GM19455 (cell line): Measurements from ENCODE around the gene EXOC1L.
"Not testable (repeated sequence)": the region's sequence is repeated elsewhere in the genome, so short reads cannot be mapped to it uniquely, and the experiment has no call there.

Source experiments
- ATAC-seq: cut with Tn5 transposase; IDR thresholded peaks from one replicate; pipeline ENCODE4 v1.9.1; 2021; ENCODE audit not compliant: unreplicated experiment

Gene EXOC1L

GRCh38 chr4:55837903-55838302, 18.3 kb downstream of the EXOC1L start:
- no peak for ATAC-seq

GRCh38 chr4:55838356-55838755, 18.8 kb downstream of the EXOC1L start:
- ATAC-seq, result no peak

DNA sequence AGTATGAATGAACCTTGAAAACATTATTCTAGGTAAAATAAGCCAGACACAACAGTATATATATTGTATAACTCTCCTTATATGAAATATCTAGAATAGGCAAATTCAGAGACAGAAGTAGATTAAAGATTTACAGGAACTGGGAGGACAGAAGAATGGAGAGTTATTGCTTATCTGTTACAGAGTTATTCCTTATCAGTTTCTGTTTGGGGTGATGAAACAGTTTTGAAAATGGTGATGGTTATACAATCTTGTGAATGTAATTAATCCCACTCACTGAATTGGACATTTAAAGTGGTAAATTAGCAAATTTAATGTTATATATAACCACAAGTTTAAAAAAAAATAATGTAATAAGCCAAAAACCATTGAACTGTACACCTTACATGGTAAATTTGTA, 19.4 kb downstream of the EXOC1L start:
- no peak for ATAC-seq

DNA sequence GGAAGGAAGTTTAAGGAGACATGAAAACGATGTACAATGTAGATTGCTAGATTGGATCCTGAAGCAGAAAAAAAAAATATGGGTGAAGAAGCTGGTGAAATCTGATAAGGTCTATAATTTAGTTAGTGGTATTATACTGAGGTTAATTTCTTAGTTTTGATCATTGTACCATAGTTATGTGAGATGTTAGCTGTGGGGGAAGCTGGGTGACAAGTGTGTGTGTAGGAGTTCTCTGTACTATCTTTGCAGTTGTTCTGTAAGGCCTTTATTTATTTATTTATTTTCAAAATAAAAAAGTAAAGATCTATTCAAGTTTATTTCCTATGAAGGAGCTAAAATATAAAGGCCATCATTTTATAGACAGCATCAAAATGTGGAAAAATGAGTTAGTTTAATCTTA, 21.4 kb downstream of the EXOC1L start:
- ATAC-seq, result no peak

DNA sequence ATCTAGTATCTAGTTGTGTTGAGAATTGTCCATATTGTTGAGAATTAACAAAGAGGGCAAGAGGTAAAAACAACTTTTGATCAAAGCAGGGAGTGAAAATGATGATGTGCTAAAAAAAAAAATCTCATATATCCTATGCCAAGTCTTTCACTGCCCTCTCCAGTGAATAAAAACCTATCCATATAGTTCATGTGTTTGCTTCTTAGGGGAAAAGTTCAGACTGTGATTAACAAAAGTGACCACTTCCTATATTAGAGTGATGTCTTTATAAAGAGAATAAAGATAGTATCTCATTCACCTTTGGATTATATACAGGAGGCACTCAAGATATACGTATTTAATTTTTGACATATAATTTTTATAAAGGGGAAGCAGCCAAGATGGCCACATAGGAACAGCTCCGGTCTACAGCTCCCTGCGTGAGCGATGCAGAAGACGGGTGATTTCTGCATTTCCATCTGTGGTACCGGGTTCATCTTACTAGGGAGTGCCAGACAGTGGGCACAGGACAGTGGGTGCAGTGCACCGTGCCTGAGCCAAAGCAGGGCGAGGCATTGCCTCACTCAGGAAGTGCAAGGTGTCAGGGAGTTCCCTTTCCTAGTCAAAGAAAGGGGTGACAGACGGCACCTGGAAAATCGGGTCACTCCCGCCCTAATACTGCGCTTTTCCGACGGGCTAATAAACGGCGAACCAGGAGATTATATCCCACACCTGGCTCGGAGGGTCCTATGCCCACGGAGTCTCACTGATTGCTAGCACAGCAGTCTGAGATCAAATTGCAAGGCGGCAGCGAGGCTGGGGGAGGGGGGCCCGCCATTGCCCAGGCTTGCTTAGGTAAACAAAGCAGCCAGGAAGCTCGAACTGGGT, 22.0 kb downstream of the EXOC1L start:
- ATAC-seq, result not testable (repeated sequence)

GRCh38 chr4:55842312-55842711, 22.7 kb downstream of the EXOC1L start:
- not testable (repeated sequence) for ATAC-seq

DNA sequence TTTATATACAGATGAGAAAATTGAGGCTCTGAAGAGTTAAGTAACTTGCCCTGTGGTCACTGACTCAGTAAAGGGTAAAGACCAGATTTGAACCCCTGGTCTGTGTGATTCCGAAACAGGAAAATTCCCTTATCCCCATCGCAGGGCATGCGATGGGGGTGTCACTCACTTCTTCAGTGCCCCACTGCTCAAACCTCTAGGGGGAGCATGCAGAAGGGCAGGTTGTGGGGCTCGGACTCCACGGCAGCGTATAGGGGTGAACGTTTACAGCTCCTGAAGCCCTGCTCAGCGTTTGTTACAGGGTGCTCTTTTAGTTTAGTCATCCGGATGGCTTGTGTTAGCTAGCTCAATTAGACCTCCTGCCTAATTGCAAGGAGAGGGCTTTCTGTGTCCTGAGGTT, 30.1 kb downstream of the EXOC1L start:
- ATAC-seq, result no peak

DNA sequence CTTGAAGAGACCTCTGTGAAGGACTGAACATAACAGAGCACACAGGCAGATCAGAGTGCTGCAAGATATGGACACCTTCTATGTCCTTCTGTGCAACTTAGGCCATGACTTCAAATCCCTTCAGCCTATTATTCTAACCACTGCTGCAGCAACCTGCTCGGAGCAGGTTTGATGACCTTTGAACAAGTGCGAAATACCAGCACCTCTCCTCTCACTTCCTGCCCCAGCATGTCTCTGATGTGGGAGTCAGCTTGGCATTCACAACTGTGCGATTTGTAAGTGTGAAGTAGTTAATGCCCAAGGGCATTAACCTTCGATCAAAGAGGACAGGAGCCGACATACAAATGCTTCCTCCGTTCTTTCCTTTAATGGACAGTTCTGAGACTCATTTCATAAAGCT, 32.3 kb downstream of the EXOC1L start:
- no peak for ATAC-seq

DNA sequence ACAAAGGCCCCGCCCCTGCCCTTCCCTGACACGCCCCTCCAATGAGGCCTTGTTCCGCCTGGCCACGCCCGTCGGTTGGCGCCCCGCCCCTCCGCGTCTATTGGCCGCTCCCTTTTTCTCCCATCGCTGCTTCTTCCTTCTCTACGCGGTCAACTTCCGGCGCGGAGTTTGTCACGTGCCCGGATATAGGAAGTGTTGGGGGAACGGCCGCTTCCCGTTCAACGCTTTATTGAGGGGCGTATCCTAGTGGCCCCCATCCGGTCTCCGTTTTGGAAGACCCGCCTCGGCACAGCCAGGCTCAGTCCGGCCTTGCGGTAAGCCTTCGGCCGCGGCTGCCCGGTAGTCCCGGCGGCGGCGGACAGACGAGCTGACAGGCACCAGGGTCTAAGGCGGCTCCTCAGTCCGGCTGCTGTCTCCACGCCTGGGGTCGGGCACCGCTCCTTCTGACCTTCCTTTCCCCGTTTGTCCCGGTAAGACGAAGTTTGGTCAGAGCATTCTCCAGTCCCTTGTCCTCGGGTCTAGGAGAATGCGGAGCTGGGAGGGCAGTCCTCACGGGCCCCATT, 34.0 kb downstream of the EXOC1L start, which contains the start of gene EXOC1:
Gene EXOC1 (plus strand): TSS at position 165 of the 563 bp plus-strand sequence. CDS start 4,676 bp downstream, outside the sequence.
- peak; percentile 97 for ATAC-seq

GRCh38 chr4:55854129-55854528, 34.5 kb downstream of the EXOC1L start:
- ATAC-seq, result no peak

DNA sequence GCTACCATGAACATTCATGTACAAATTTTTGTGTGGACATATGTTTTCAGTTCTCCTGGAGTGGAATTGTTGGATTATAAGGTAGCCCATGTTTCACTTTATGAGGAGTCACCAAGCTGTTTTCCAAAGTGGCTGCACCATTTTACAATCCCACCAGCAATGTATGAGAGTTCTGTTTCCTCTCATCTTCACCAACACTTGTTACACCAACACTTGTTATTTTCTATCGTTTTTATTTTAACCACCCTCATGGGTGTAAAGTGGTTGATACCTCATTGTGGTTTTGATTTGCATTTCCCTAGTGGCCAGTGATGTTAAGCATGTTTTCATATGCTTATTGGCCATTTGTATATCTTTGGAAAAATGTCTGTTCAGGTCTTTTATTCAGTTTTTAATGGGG, 38.0 kb downstream of the EXOC1L start:
- ATAC-seq, result no peak

- ATAC-seq, result no peak
Observed at GRCh38 chr4:55859711-55860110, 40.1 kb downstream of the EXOC1L start.

GRCh38 chr4:55864577-55865223, 45.1 kb downstream of the EXOC1L start:
- ATAC-seq, result no peak

DNA sequence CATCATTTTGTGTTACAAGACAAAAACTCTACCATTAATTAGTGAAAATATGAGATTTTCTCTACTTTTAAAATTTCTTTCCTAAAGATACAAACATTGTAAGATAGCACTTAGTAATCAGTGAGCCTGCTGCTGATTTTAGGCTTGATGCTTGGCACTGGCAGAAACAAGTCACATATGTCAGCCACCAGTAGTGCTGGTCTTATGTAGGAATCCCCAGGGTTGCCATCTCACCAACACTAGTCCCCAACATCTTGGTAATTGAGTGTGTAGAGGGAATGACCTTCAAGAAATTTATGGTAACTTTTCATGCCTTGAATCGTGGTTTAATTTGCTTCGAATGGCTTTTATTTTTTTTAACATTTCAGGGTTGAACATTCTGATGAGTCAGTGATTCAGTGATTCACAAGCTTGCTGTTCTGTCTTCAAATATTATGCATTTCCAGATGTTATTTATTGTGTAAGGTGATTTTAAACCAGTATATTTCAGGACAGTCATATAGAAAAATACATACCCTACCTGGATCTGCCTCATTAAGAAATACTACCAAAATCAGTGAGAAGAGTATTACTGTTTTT, 45.7 kb downstream of the EXOC1L start:
- no peak for ATAC-seq

DNA sequence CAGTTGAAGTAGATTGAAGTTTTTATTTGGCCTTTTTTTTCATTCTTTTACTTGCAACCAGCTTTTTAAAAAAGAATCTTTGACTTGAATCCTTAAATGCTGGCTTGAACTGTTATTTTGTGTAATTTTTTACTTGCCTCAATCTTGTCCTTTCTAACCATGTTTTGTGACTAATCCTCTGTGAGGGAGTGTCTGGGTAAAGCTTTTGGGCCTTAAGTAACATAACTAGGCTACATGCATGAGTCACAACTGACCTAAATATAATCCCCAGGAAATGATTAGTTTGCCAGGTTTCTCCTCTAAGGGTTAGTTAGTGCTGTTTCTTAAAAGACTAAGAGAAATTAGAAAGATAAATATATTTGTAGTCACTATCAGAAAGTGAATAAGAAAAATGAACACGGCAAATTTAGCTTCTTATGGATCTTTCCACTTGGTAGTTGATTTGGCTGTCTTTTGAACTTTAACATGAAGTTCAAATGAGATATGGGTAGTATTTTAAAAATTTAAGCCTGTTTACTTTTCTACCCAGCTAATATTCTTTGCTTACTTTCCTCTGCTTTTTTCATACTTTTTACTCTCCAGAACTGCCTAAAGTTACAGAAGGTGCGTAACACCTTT, 46.8 kb downstream of the EXOC1L start:
- peak; percentile 67 for ATAC-seq

DNA sequence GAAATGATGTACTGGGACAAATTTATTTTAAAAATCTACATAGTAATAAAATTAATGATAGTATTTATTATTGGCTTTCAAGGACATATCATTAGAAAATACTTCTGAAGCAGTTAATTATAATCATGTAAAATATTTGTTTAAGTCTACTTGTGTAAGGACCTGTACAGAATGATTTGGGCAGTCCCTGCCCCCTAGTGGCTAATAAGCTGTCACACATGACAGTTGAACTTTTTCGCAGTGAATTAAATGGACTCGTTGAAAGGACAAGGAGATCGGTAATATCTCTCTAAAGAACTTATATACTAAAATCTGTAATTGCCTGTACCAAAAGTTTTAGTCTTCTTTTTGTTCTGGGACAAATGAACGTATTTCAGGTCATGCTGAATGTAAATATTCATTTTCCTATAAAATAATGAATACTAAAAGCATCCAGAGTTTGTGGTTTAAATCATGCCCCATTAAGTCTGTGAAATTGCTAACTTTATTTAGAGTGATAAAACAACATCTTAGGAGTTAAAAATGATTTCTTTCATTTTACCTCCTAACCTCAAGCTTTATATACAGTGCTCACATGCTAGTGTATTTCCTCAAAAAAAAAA, 47.5 kb downstream of the EXOC1L start:
- ATAC-seq, result peak; percentile 89

DNA sequence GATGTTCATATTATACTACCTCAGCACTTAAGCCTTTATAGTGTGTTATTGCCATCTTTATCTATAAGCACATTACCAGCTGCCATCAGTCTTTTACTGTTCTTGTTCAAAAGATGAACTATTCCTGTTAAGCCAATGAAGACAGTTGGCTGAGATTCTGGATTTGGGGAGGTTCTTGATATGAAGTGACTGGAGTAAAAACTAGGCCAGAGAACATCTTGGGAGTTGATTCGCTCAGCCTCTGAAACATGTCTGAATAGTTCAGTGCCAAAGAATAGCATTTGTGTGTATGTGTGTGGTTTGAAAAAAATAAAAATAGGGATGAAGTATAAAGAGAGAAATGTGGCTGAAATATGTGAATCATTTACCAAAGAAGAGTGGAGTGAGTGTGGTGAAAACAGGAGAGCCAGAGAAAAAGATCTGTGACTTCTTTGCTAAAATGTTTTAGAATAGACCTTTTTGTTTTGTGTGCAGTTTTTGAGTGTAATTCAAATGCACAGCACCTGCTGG, 49.0 kb downstream of the EXOC1L start:
- no peak for ATAC-seq

GRCh38 chr4:55871299-55871800, 51.8 kb downstream of the EXOC1L start:
- ATAC-seq, result no peak

- no peak for ATAC-seq
Observed at GRCh38 chr4:55874831-55875230, 55.2 kb downstream of the EXOC1L start.

GRCh38 chr4:55876387-55876786, 56.8 kb downstream of the EXOC1L start:
- ATAC-seq, result no peak
